Fibroblast of pulmonary artery (primary cell): Measurements from ENCODE around the gene DUSP2.

Experiments used
- DNase-seq: peaks from one replicate; pipeline ENCODE4 v3.0.0-alpha.2; 2010; ENCODE audit warnings: low read depth
- H3K4me3 ChIP-seq: replicated peaks from 2 replicates; pipeline ENCODE4 v1.5.1; 2011; ENCODE audit warnings: low read depth, mild to moderate bottlenecking, control low read depth, low read length, moderate library complexity
- CTCF ChIP-seq: IDR thresholded peaks from 2 replicates; pipeline ENCODE4 v1.5.1; 2011; ENCODE audit warnings: mild to moderate bottlenecking, control low read depth, low read length, inconsistent platforms; ENCODE audit errors: missing control alignments

DUSP2 gene

GRCh38 chr2:96150791-96151594, 5.8 kb upstream of the DUSP2 start:
- no peak for DNase-seq
- no peak for TF ChIP-seq CTCF
- H3K4me3 ChIP-seq, result no peak overlapping the region

- DNase-seq, result no peak
- H3K4me3 ChIP-seq, result no peak overlapping the region
- no peak for TF ChIP-seq CTCF
Observed at GRCh38 chr2:96150007-96150640, 4.9 kb upstream of the DUSP2 start.

- H3K4me3 ChIP-seq, result no peak overlapping the region
- TF ChIP-seq CTCF, result no peak
- DNase-seq, result peak; percentile 94
Observed at GRCh38 chr2:96148410-96149217, 3.4 kb upstream of the DUSP2 start.

- no peak for DNase-seq
- no peak overlapping the region for H3K4me3 ChIP-seq
- no peak for TF ChIP-seq CTCF
Observed at GRCh38 chr2:96147593-96148201, 2.5 kb upstream of the DUSP2 start.

- H3K4me3 ChIP-seq, result no peak overlapping the region
- TF ChIP-seq CTCF, result no peak
- DNase-seq, result no peak
Observed at GRCh38 chr2:96146881-96147592, 1.8 kb upstream of the DUSP2 start.
